Kidney tubule cell (primary cell): ENCODE data around the gene GSN.
A peak's percentile ranks its signal among the peaks of the same experiment; 100 is the strongest.

ENCODE experiments used
- DNase-seq: peaks from one replicate; pipeline ENCODE4 v3.0.0-alpha.2; 2018; ENCODE audit warnings: low spot score

The GSN gene

GRCh38 chr9:121372239-121373010, 104.5 kb downstream of the GSN start:
- DNase-seq: no peak

- DNase-seq: peak; percentile 20
These were observed 105.2 kb downstream of the GSN start for GRCh38 chr9:121373011-121373729.

- DNase-seq: no peak
These were observed 108.4 kb downstream of the GSN start for GRCh38 chr9:121376214-121376830.

- DNase-seq: no peak
These were observed 112.9 kb downstream of the GSN start for GRCh38 chr9:121380846-121381245.
